GM23338 (cell line): ENCODE results near the gene SESN2. TPM values are rescaled to one million over a fixed set of nuclear protein-coding genes. Genes with fewer than 3 reads are reported as not detected.

ENCODE experiments used
- ATAC-seq: fragments of 200-7000 bp; cut with Tn5 transposase; 3 replicates; pipeline ENCODE4 v1.9.1; 2020
- DNase-seq: peaks from one replicate; pipeline ENCODE4 v3.0.0-alpha.2; 2015; ENCODE audit warnings: low spot score
- H2AFZ ChIP-seq: fragments of 200-600 bp; sonication (generic); 2 replicates; pipeline ENCODE4 v1.8.0; 2016; ENCODE audit warnings: antibody characterized with exemption, mild to moderate bottlenecking, moderate library complexity
- H3F3A ChIP-seq: fragments of 200-600 bp; sonication (generic); replicated peaks from 2 replicates; pipeline ENCODE4 v1.8.0; 2017; ENCODE audit warnings: antibody characterized with exemption, mixed run types, low read depth
- H3K27ac ChIP-seq: fragments of 200-600 bp; sonication (generic); 2 replicates; pipeline ENCODE4 v1.6.1; 2016; ENCODE audit warnings: low read depth
- H3K27me3 ChIP-seq: fragments of 200-600 bp; sonication (generic); 2 replicates; pipeline ENCODE4 v1.8.0; 2016; ENCODE audit warnings: mild to moderate bottlenecking, mixed run types, moderate library complexity; ENCODE audit not compliant: insufficient read depth
- H3K36me3 ChIP-seq: fragments of 200-600 bp; sonication (generic); 2 replicates; pipeline ENCODE4 v1.8.0; 2016; ENCODE audit warnings: mild to moderate bottlenecking; ENCODE audit not compliant: insufficient read depth
- H3K4me1 ChIP-seq: fragments of 200-600 bp; sonication (generic); 2 replicates; pipeline ENCODE4 v1.8.0; 2016; ENCODE audit warnings: mild to moderate bottlenecking, moderate library complexity; ENCODE audit not compliant: insufficient read depth
- H3K4me2 ChIP-seq: fragments of 200-600 bp; sonication (generic); 2 replicates; pipeline ENCODE4 v1.7.1; 2017; ENCODE audit warnings: mixed run types
- H3K4me3 ChIP-seq: fragments of 200-600 bp; sonication (generic); 2 replicates; pipeline ENCODE4 v1.6.1; 2016; ENCODE audit warnings: mixed run types
- H3K79me2 ChIP-seq: fragments of 200-600 bp; sonication (generic); replicated peaks from 2 replicates; pipeline ENCODE4 v1.8.0; 2017; ENCODE audit warnings: mild to moderate bottlenecking; ENCODE audit not compliant: insufficient read depth
- H3K9me2 ChIP-seq: fragments of 200-600 bp; sonication (generic); 2 replicates; pipeline ENCODE4 v1.8.0; 2017; ENCODE audit not compliant: insufficient read depth
- H4K20me1 ChIP-seq: fragments of 200-600 bp; sonication (generic); replicated peaks from 2 replicates; pipeline ENCODE4 v1.8.0; 2017; ENCODE audit warnings: mild to moderate bottlenecking; ENCODE audit not compliant: insufficient read depth
- H3K27ac Mint-ChIP-seq: 2 replicates; pipeline ENCODE4 v1.8.0; 2020; ENCODE audit warnings: inconsistent platforms, mild to moderate bottlenecking, moderate library complexity, mixed read lengths
- H3K27me3 Mint-ChIP-seq: 3 replicates; pipeline ENCODE4 v1.8.0; 2022; ENCODE audit warnings: low read depth, mild to moderate bottlenecking, moderate library complexity, mixed read lengths, inconsistent platforms; ENCODE audit not compliant: insufficient read depth, poor library complexity
- H3K36me3 Mint-ChIP-seq: 3 replicates; pipeline ENCODE4 v1.8.0; 2021; ENCODE audit warnings: low read depth, mild to moderate bottlenecking, inconsistent platforms, moderate library complexity, mixed read lengths
- H3K4me1 Mint-ChIP-seq: 3 replicates; pipeline ENCODE4 v1.8.0; 2020; ENCODE audit warnings: mild to moderate bottlenecking, inconsistent platforms, mixed read lengths
- H3K4me3 Mint-ChIP-seq: 3 replicates; pipeline ENCODE4 v1.8.0; 2021; ENCODE audit warnings: moderate library complexity, mild to moderate bottlenecking, inconsistent platforms, mixed read lengths
- H3K9me3 Mint-ChIP-seq: 3 replicates; pipeline ENCODE4 v1.8.0; 2020; ENCODE audit warnings: moderate library complexity, mild to moderate bottlenecking, inconsistent platforms, mixed read lengths
- CREB1 ChIP-seq: fragments of 250-450 bp; sonication (Bioruptor Pico); IDR thresholded peaks from 2 replicates; pipeline ENCODE4 v1.5.0; 2020; ENCODE audit warnings: low read depth, mild to moderate bottlenecking, moderate library complexity
- CTCF ChIP-seq, 2 experiments: fragments of 200-600 bp in 1 of 2; sonication (generic) in 1 of 2; conservative IDR thresholded peaks; 2 replicates each; pipeline versions ENCODE4 v1.5.1 to v1.6.1; 2016 to 2017; ENCODE audit warnings: antibody characterized with exemption in 2 of 2, low read depth in 2 of 2, mild to moderate bottlenecking in 2 of 2, moderate library complexity in 1 of 2
- ETS1 ChIP-seq: IDR thresholded peaks from 2 replicates; pipeline ENCODE4 v1.6.1; 2016; ENCODE audit warnings: antibody characterized with exemption
- EZH2 ChIP-seq: fragments of 200-600 bp; sonication (generic); IDR thresholded peaks from one replicate; pipeline ENCODE4 v1.8.0; 2017; ENCODE audit warnings: antibody characterized with exemption, mild to moderate bottlenecking, low read depth; ENCODE audit not compliant: unreplicated experiment
- EZH2phosphoT487 ChIP-seq: fragments of 200-600 bp; sonication (generic); IDR thresholded peaks from one replicate; pipeline ENCODE4 v1.8.1; 2018; ENCODE audit warnings: antibody characterized with exemption; ENCODE audit not compliant: unreplicated experiment
- JUNB ChIP-seq: IDR thresholded peaks from one replicate; pipeline ENCODE4 v1.6.1; 2016; ENCODE audit warnings: antibody characterized with exemption; ENCODE audit not compliant: unreplicated experiment
- NANOG ChIP-seq: IDR thresholded peaks from 2 replicates; pipeline ENCODE4 v1.6.1; 2016; ENCODE audit warnings: antibody characterized with exemption, borderline replicate concordance
- POLR2AphosphoS5 ChIP-seq: IDR thresholded peaks from 2 replicates; pipeline ENCODE4 v1.6.1; 2016; ENCODE audit warnings: antibody characterized with exemption, low read depth
- REST ChIP-seq: IDR thresholded peaks from one replicate; pipeline ENCODE4 v1.6.1; 2018; ENCODE audit warnings: antibody characterized with exemption; ENCODE audit not compliant: unreplicated experiment
- STAT1 ChIP-seq: IDR thresholded peaks from one replicate; pipeline ENCODE4 v1.6.1; 2016; ENCODE audit warnings: antibody characterized with exemption; ENCODE audit not compliant: unreplicated experiment
- ZNF114 ChIP-seq: fragments of 250-450 bp; sonication (Bioruptor Pico); IDR thresholded peaks from 2 replicates; pipeline ENCODE4 v1.5.0; 2020; ENCODE audit warnings: mild to moderate bottlenecking, moderate library complexity
- ZNF331 ChIP-seq: fragments of 250-450 bp; sonication (Bioruptor Pico); IDR thresholded peaks from 2 replicates; pipeline ENCODE4 v1.5.0; 2020; ENCODE audit warnings: low read depth, mild to moderate bottlenecking, moderate library complexity
- ZNF462 ChIP-seq: fragments of 250-450 bp; sonication (Bioruptor Pico); IDR thresholded peaks from 2 replicates; pipeline ENCODE4 v1.5.0; 2020; ENCODE audit warnings: mild to moderate bottlenecking, moderate library complexity
- polyA plus RNA-seq: library from polyadenylated mRNA; unstranded; fragments of >200 nt; fragmentation: Nextera tagmentation; extraction: Ambion mirVana; gene quantifications from 2 replicates; pipeline ENCODE4 v1.2.1, GENCODE V29; 2016
- total RNA-seq: library from RNA; depleted of rRNA; stranded (reverse); fragments of >200 nt; shearing (Covaris generic); gene quantifications from 2 replicates; pipeline ENCODE4 v1.2.3, GENCODE V29; 2014

The SESN2 gene
- total and polyA plus RNA-seq, 2 experiments from 2014 or later = 22.8 to 52.1 TPM

GRCh38 chr1:28232558-28233263 is 26.6 kb upstream of the SESN2 start, which contains the start of gene DNAJC8:
Gene DNAJC8 (minus strand): TSS chr1:28233029. CDS start chr1:28232998, 31 bp downstream.
- Histone ChIP-seq H3K79me2 (peaks cover 53% of the 10 kb centered on the region), H3K4me1 (peaks cover 20% of the 10 kb centered on the region), H3K36me3 (peaks cover 18% of the 10 kb centered on the region), H3F3A (peaks cover 7% of the 10 kb centered on the region; the same call in 1 of the 2 replicates), H3K27me3 (no peaks in the 10 kb centered on the region), H3K9me2 (no peaks in the 10 kb centered on the region), H3K27ac (peak within 1 kb of the TSS; percentile 30; the same call in 1 of the 2 replicates), H2AFZ (peak within 1 kb of the TSS; percentile 75), H4K20me1 (peaks cover 25% of the 10 kb centered on the region), H3K4me2 (peak within 1 kb of the TSS; percentile 99), H3K4me3 (peak within 1 kb of the TSS; percentile 99)
- peak; percentile 62 for ATAC-seq
- TF ChIP-seq POLR2AphosphoS5 (peak; percentile 87), STAT1 (no peak), ETS1 (peak; percentile 14; the same call in 1 of the 2 replicates), EZH2 (no peak), CTCF (conservative IDR thresholded peaks at IDR 0.05; ENCODE audit: low read depth in 2 of 2) (no peak), ZNF331 (no peak), NANOG (no peak), ZNF114 (no peak), REST (no peak), EZH2phosphoT487 (no peak), ZNF462 (CRISPR knock-in tag) (no peak), JUNB (no peak), CREB1 (CRISPR knock-in tag) (peak; percentile 61)
- Mint-ChIP-seq H3K4me3 (peak within 1 kb of the TSS; percentile 99), H3K27me3 (peaks cover 10% of the 10 kb centered on the region), H3K36me3 (peaks cover 19% of the 10 kb centered on the region), H3K27ac (peak within 1 kb of the TSS; percentile 99), H3K9me3 (peaks cover 3% of the 10 kb centered on the region; the same call in 1 of the 3 replicates), H3K4me1 (peaks cover 4% of the 10 kb centered on the region; the same call in 2 of the 3 replicates)
- peak; percentile 99 for DNase-seq
